H9 (cell line): ENCODE measurements around the gene FBN2. TPM values are rescaled to one million over a fixed set of nuclear protein-coding genes. Genes with fewer than 3 reads are reported as not detected.

ENCODE experiments used
- DNase-seq: peaks from one replicate; pipeline ENCODE4 v3.0.0-alpha.2; 2017
- H2AFZ ChIP-seq: one replicate; pipeline ENCODE4 v1.6.1; 2013; ENCODE audit warnings: mild to moderate bottlenecking, low read length, control low read depth, moderate library complexity
- H2AK5ac ChIP-seq: 2 replicates; pipeline ENCODE4 v1.6.1; 2013; ENCODE audit warnings: low read length, control low read depth, mixed read lengths; ENCODE audit not compliant: insufficient read length
- H2BK120ac ChIP-seq: one replicate; pipeline ENCODE4 v1.6.1; 2013; ENCODE audit warnings: low read depth, mild to moderate bottlenecking, low read length, control low read depth, inconsistent platforms; ENCODE audit not compliant: poor library complexity, severe bottlenecking
- H2BK12ac ChIP-seq: 2 replicates; pipeline ENCODE4 v1.6.1; 2013; ENCODE audit warnings: low read length, control low read depth, mixed read lengths, low read depth; ENCODE audit not compliant: insufficient read length
- H2BK15ac ChIP-seq: 2 replicates; pipeline ENCODE4 v1.6.1; 2013; ENCODE audit warnings: low read depth, low read length, control low read depth
- H2BK20ac ChIP-seq: one replicate; pipeline ENCODE4 v1.6.1; 2013; ENCODE audit warnings: low read depth, mild to moderate bottlenecking, low read length, control low read depth, inconsistent platforms; ENCODE audit not compliant: poor library complexity, severe bottlenecking
- H2BK5ac ChIP-seq: 2 replicates; pipeline ENCODE4 v1.6.1; 2013; ENCODE audit warnings: low read length, control low read depth, mixed read lengths; ENCODE audit not compliant: insufficient read length
- H3K14ac ChIP-seq: 2 replicates; pipeline ENCODE4 v1.6.1; 2013; ENCODE audit warnings: low read length, control low read depth; ENCODE audit not compliant: insufficient read depth
- H3K18ac ChIP-seq: 2 replicates; pipeline ENCODE4 v1.6.1; 2013; ENCODE audit warnings: low read depth, mild to moderate bottlenecking, mixed read lengths, low read length, control low read depth; ENCODE audit not compliant: insufficient read length
- H3K23ac ChIP-seq: 2 replicates; pipeline ENCODE4 v1.6.1; 2013; ENCODE audit warnings: low read length, control low read depth, mixed read lengths, low read depth; ENCODE audit not compliant: insufficient read length
- H3K23me2 ChIP-seq: 2 replicates; pipeline ENCODE4 v1.6.1; 2013; ENCODE audit warnings: low read depth, mild to moderate bottlenecking, mixed read lengths, low read length, control low read depth; ENCODE audit not compliant: insufficient read length, poor library complexity, severe bottlenecking
- H3K27ac ChIP-seq: 2 replicates; pipeline ENCODE4 v1.5.1; 2013; ENCODE audit warnings: low read length, control low read depth, mixed read lengths, low read depth; ENCODE audit not compliant: insufficient read length
- H3K27me3 ChIP-seq: 2 replicates; pipeline ENCODE4 v1.6.1; 2013; ENCODE audit warnings: low read length, control low read depth, inconsistent platforms; ENCODE audit not compliant: insufficient read depth
- H3K4ac ChIP-seq: 2 replicates; pipeline ENCODE4 v1.6.1; 2013; ENCODE audit warnings: low read depth, mild to moderate bottlenecking, control low read depth, inconsistent platforms, low read length, moderate library complexity
- H3K4me1 ChIP-seq: 2 replicates; pipeline ENCODE4 v1.6.1; 2013; ENCODE audit warnings: low read length, control low read depth, inconsistent platforms; ENCODE audit not compliant: insufficient read depth
- H3K4me2 ChIP-seq: 2 replicates; pipeline ENCODE4 v1.6.1; 2013; ENCODE audit warnings: low read length, control low read depth, mixed read lengths; ENCODE audit not compliant: insufficient read length, insufficient read depth
- H3K56ac ChIP-seq: 2 replicates; pipeline ENCODE4 v1.6.1; 2013; ENCODE audit warnings: low read depth, mild to moderate bottlenecking, mixed read lengths, low read length, control low read depth; ENCODE audit not compliant: insufficient read length
- H3K79me1 ChIP-seq: 2 replicates; pipeline ENCODE4 v1.6.1; 2013; ENCODE audit warnings: low read depth, mild to moderate bottlenecking, moderate library complexity, low read length, control low read depth, inconsistent platforms; ENCODE audit not compliant: insufficient read depth, poor library complexity, severe bottlenecking
- H3K79me2 ChIP-seq: 2 replicates; pipeline ENCODE4 v1.6.1; 2013; ENCODE audit warnings: low read length, control low read depth, inconsistent platforms; ENCODE audit not compliant: insufficient read depth
- H3K9ac ChIP-seq: 2 replicates; pipeline ENCODE4 v1.6.1; 2013; ENCODE audit warnings: low read length, control low read depth, mixed read lengths; ENCODE audit not compliant: insufficient read length; ENCODE audit errors: extremely low read depth
- H3K9me3 ChIP-seq: one replicate; pipeline ENCODE4 v1.6.1; 2013; ENCODE audit warnings: low read depth, low read length, inconsistent platforms; ENCODE audit not compliant: control insufficient read depth
- H3T11ph ChIP-seq: one replicate; pipeline ENCODE4 v1.6.1; 2013; ENCODE audit warnings: mild to moderate bottlenecking, low read length, control low read depth, inconsistent platforms
- H4K20me1 ChIP-seq: one replicate; pipeline ENCODE4 v1.6.1; 2013; ENCODE audit not compliant: control insufficient read depth, insufficient read length, insufficient read depth
- H4K5ac ChIP-seq: 2 replicates; pipeline ENCODE4 v1.6.1; 2013; ENCODE audit warnings: low read depth, mild to moderate bottlenecking, mixed read lengths, low read length, control low read depth; ENCODE audit not compliant: insufficient read length
- H4K8ac ChIP-seq: replicated peaks from 2 replicates; pipeline ENCODE4 v1.6.1; 2013; ENCODE audit warnings: low read length, control low read depth, mixed read lengths, low read depth; ENCODE audit not compliant: insufficient read length
- H4K91ac ChIP-seq: 2 replicates; pipeline ENCODE4 v1.6.1; 2013; ENCODE audit warnings: low read depth, mild to moderate bottlenecking, moderate library complexity, mixed read lengths, low read length, control low read depth; ENCODE audit not compliant: insufficient read length
- H3K27ac Mint-ChIP-seq, 3 experiments: 2 replicates in 2 of 3; 3 replicates in 1 of 3; pipeline ENCODE4 v1.8.0; 2020 to 2021; ENCODE audit warnings: mixed read lengths in 3 of 3, mild to moderate bottlenecking in 1 of 3, moderate library complexity in 1 of 3
- H3K27me3 Mint-ChIP-seq: 2 replicates; pipeline ENCODE4 v1.8.0; 2021; ENCODE audit warnings: low read depth, mild to moderate bottlenecking, moderate library complexity, mixed read lengths
- H3K36me3 Mint-ChIP-seq, 3 experiments: 2 replicates in 2 of 3; 3 replicates in 1 of 3; pipeline ENCODE4 v1.8.0; 2020 to 2021; ENCODE audit warnings: low read depth in 3 of 3, mixed read lengths in 3 of 3; ENCODE audit not compliant: insufficient read depth in 1 of 3
- H3K4me1 Mint-ChIP-seq, 2 experiments: 2 replicates each; pipeline ENCODE4 v1.8.0; 2020; ENCODE audit warnings: mixed read lengths in 2 of 2
- H3K4me3 Mint-ChIP-seq, 2 experiments: 2 replicates in 1 of 2; 3 replicates in 1 of 2; pipeline ENCODE4 v1.8.0; 2020 to 2021; ENCODE audit warnings: mild to moderate bottlenecking in 2 of 2, mixed read lengths in 2 of 2, moderate library complexity in 1 of 2
- H3K9me3 Mint-ChIP-seq, 2 experiments: 2 replicates in 1 of 2; 3 replicates in 1 of 2; pipeline ENCODE4 v1.8.0; 2020; ENCODE audit warnings: mild to moderate bottlenecking in 2 of 2, mixed read lengths in 2 of 2, moderate library complexity in 1 of 2
- WGBS: extraction: QIAGEN DNeasy Blood & Tissue Kit; methylation state at CpG from one replicate; pipeline ENCODE4 v1.1.7; 2013; ENCODE audit warnings: missing lambda C conversion rate, low lambda C conversion rate, mixed read lengths; ENCODE audit not compliant: insufficient read length; ENCODE audit errors: extremely low coverage; 5-methylcytosine and 5-hydroxymethylcytosine counted together
- total RNA-seq: library from RNA; stranded (reverse); gene quantifications from 2 replicates; pipeline ENCODE4 v1.2.1, GENCODE V29; 2021
- TF ChIP-seq, protein P1 (sequence below): fragments of 200-600 bp; sonication (generic); conservative IDR thresholded peaks from 3 replicates; pipeline ENCODE4 v1.8.0; 2021; ENCODE audit warnings: antibody characterized with exemption, mild to moderate bottlenecking

FBN2 gene
- total RNA-seq, 1 experiment from 2014 or later = 8.3 TPM

DNA sequence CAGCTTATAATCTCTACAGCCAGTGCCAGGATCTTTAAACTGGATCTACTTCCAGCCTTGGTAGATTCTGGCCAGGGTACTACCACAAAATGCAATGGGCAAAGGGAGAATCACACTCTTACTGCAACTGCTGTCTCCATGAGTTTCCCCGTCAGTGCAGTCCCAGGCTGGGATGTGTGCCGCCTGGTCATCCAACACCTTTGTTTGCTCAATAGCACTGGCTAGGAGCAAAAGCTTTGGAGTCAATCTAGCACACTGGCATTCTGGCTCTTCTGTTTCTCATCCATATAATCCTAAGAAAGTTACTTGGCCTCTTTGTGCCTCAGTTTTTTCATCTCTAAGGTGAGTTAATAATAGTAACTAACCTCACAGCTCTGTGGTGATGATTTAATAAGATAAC lies 96.9 kb downstream of the FBN2 start:
- Histone ChIP-seq H2BK15ac (no peak overlapping the region), H3K56ac (no peak overlapping the region), H3K4me1 (no peaks in the 10 kb centered on the region), H2BK5ac (no peak overlapping the region), H3K9me3 (no peaks in the 10 kb centered on the region), H3K79me2 (no peaks in the 10 kb centered on the region), H4K91ac (no peak overlapping the region), H3K4ac (no peak overlapping the region), H2BK20ac (no peak overlapping the region), H3K18ac (no peak overlapping the region), H2AFZ (no peak overlapping the region), H3K79me1 (no peaks in the 10 kb centered on the region), H2AK5ac (no peak overlapping the region), H4K5ac (no peak overlapping the region), H3K9ac (no peak overlapping the region), H3K23ac (no peak overlapping the region), H3K23me2 (no peaks in the 10 kb centered on the region), H3K27ac (no peak overlapping the region), H2BK12ac (no peak overlapping the region), H3K4me2 (no peak overlapping the region), H3K27me3 (no peaks in the 10 kb centered on the region), H2BK120ac (no peak overlapping the region), H3T11ph (no peak overlapping the region), H4K8ac (no peak overlapping the region), H4K20me1 (no peaks in the 10 kb centered on the region), H3K14ac (no peak overlapping the region)
- no CpG with 5 or more reads among the region's 2 CpGs for WGBS
- H3K4me1 Mint-ChIP-seq = peaks cover 0 to 4% of the 10 kb centered on the region in 2 experiments; a peak in 2 of 4 replicates
- no peak for DNase-seq
- no peaks in the 10 kb centered on the region for H3K27me3 Mint-ChIP-seq
- no peak overlapping the region for H3K4me3 Mint-ChIP-seq
- H3K36me3 Mint-ChIP-seq = peaks cover 0 to 9% (median 7%) of the 10 kb centered on the region in 3 experiments; a peak in 5 of 7 replicates
- TF ChIP-seq, protein P1, sequence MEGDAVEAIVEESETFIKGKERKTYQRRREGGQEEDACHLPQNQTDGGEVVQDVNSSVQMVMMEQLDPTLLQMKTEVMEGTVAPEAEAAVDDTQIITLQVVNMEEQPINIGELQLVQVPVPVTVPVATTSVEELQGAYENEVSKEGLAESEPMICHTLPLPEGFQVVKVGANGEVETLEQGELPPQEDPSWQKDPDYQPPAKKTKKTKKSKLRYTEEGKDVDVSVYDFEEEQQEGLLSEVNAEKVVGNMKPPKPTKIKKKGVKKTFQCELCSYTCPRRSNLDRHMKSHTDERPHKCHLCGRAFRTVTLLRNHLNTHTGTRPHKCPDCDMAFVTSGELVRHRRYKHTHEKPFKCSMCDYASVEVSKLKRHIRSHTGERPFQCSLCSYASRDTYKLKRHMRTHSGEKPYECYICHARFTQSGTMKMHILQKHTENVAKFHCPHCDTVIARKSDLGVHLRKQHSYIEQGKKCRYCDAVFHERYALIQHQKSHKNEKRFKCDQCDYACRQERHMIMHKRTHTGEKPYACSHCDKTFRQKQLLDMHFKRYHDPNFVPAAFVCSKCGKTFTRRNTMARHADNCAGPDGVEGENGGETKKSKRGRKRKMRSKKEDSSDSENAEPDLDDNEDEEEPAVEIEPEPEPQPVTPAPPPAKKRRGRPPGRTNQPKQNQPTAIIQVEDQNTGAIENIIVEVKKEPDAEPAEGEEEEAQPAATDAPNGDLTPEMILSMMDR = no peak
- H3K27ac Mint-ChIP-seq = no peak overlapping the region
- no peaks in the 10 kb centered on the region; a peak in 1 of 5 replicates for H3K9me3 Mint-ChIP-seq
